ENCODE measurements around the gene ARHGAP26. TPM values are rescaled to one million over a fixed set of nuclear protein-coding genes. Genes with fewer than 3 reads are reported as not detected.
A peak's percentile ranks its signal among the peaks of the same experiment; 100 is the strongest.

The ARHGAP26 gene
- total and polyA plus RNA-seq, 10 donors = 4.2 to 148 (median 55.5) TPM

GRCh38 chr5:142872217-142872616 is 102.0 kb downstream of the ARHGAP26 start:
- H3K4me1 ChIP-seq = peaks cover 0 to 82% (median 32%) of the 10 kb centered on the region in 6 donors
- TF ChIP-seq POLR2A (IDR thresholded peaks at IDR 0.05) (no peak), CTCF (IDR thresholded peaks at IDR 0.05 in 8 of 11, conservative IDR thresholded peaks at IDR 0.05 in 3 of 11) (no peak), POLR2AphosphoS5 (IDR thresholded peaks at IDR 0.05) (no peak)
- H3K4me3 ChIP-seq = no peak overlapping the region
- H3K27me3 ChIP-seq (replicated peaks in 1 of 7) = no peaks in the 10 kb centered on the region
- H3K27ac ChIP-seq = no peak overlapping the region
- DNase-seq = no peak
- H3K9me3 ChIP-seq = no peaks in the 10 kb centered on the region
- peaks cover 0 to 27% (median 0%) of the 10 kb centered on the region in 6 donors for H3K36me3 ChIP-seq
- 88 to 98% (median 95%) methylated on average over 3 of the region's 3 CpGs for WGBS, 5 donors
- intact Hi-C loops (cut with DNase I; ENCODE audit: low total_unique reads) = no loop called here

GRCh38 chr5:142872795-142873194 is 102.6 kb downstream of the ARHGAP26 start:
- peaks cover 0 to 82% (median 30%) of the 10 kb centered on the region in 6 donors for H3K4me1 ChIP-seq
- H3K4me3 ChIP-seq = no peak overlapping the region
- TF ChIP-seq CTCF (IDR thresholded peaks at IDR 0.05 in 8 of 11, conservative IDR thresholded peaks at IDR 0.05 in 3 of 11) (no peak), POLR2A (IDR thresholded peaks at IDR 0.05) (no peak)
- DNase-seq = no peak
- H3K9me3 ChIP-seq = no peaks in the 10 kb centered on the region
- intact Hi-C loops (cut with DNase I; ENCODE audit: low total_unique reads) = no loop called here
- peaks cover 0 to 27% (median 0%) of the 10 kb centered on the region in 6 donors for H3K36me3 ChIP-seq
- 44 to 65% (median 55%) methylated on average over 3 of the region's 3 CpGs for WGBS, 5 donors
- H3K27me3 ChIP-seq (replicated peaks in 1 of 7) = no peaks in the 10 kb centered on the region
- no peak overlapping the region for H3K27ac ChIP-seq

GRCh38 chr5:142873831-142874230 is 103.7 kb downstream of the ARHGAP26 start:
- H3K4me3 ChIP-seq = no peak overlapping the region
- no peak for TF ChIP-seq POLR2AphosphoS5 (IDR thresholded peaks at IDR 0.05)
- H3K27me3 ChIP-seq (replicated peaks in 1 of 7) = no peaks in the 10 kb centered on the region
- peaks cover 0 to 87% (median 32%) of the 10 kb centered on the region in 6 donors for H3K4me1 ChIP-seq
- 75 to 92% (median 79%) methylated on average over 5 of the region's 5 CpGs for WGBS, 5 donors
- intact Hi-C loops (cut with DNase I; ENCODE audit: low total_unique reads) = no loop called here
- peak overlapping the region in 3 of 8 donors; percentile 10 to 56 (median 40) for H3K27ac ChIP-seq
- H3K36me3 ChIP-seq = peaks cover 0 to 27% (median 0%) of the 10 kb centered on the region in 6 donors
- DNase-seq = no peak
- H3K9me3 ChIP-seq = no peaks in the 10 kb centered on the region

- peaks cover 0 to 92% (median 31%) of the 10 kb centered on the region in 6 donors for H3K4me1 ChIP-seq
- H3K27me3 ChIP-seq (replicated peaks in 1 of 7) = no peaks in the 10 kb centered on the region
- no peaks in the 10 kb centered on the region for H3K9me3 ChIP-seq
- H3K27ac ChIP-seq = peak overlapping the region in 5 of 8 donors; percentile 19 to 56 (median 40)
- TF ChIP-seq POLR2A (IDR thresholded peaks at IDR 0.05) = no peak
- peak in 2 of 3 donors; percentile 66 to 88 for TF ChIP-seq POLR2AphosphoS5 (IDR thresholded peaks at IDR 0.05)
- peaks cover 0 to 30% (median under 1%) of the 10 kb centered on the region in 6 donors for H3K36me3 ChIP-seq
- no peak overlapping the region for H3K4me3 ChIP-seq
- DNase-seq = peak; percentile 80
- WGBS, 5 donors = 46 to 61% (median 50%) methylated on average over 7 of the region's 7 CpGs
- intact Hi-C loops (cut with DNase I; ENCODE audit: low total_unique reads) = no loop called here
These were observed 104.4 kb downstream of the ARHGAP26 start for GRCh38 chr5:142874540-142874939.

- intact Hi-C loops (cut with DNase I; ENCODE audit: low total_unique reads) = no loop called here
- Histone ChIP-seq H3K27ac (peak overlapping the region in 1 of 8 donors; percentile 40), H3K9me3 (no peaks in the 10 kb centered on the region), H3K4me3 (no peak overlapping the region), H3K36me3 (peaks cover 0 to 39% (median 2%) of the 10 kb centered on the region in 6 donors), H3K27me3 (replicated peaks in 1 of 7) (no peaks in the 10 kb centered on the region), H3K4me1 (peaks cover 3 to 96% (median 35%) of the 10 kb centered on the region in 6 donors)
- TF ChIP-seq POLR2AphosphoS5 (IDR thresholded peaks at IDR 0.05) = no peak
- TF ChIP-seq CTCF (IDR thresholded peaks at IDR 0.05 in 8 of 11, conservative IDR thresholded peaks at IDR 0.05 in 3 of 11) = no peak
- 92 to 96% (median 95%) methylated on average over 3 of the region's 3 CpGs for WGBS, 5 donors
- DNase-seq = no peak
These were observed 105.8 kb downstream of the ARHGAP26 start for GRCh38 chr5:142875936-142876335.
